ENCODE measurements around the gene DNMT3L.

DNA sequence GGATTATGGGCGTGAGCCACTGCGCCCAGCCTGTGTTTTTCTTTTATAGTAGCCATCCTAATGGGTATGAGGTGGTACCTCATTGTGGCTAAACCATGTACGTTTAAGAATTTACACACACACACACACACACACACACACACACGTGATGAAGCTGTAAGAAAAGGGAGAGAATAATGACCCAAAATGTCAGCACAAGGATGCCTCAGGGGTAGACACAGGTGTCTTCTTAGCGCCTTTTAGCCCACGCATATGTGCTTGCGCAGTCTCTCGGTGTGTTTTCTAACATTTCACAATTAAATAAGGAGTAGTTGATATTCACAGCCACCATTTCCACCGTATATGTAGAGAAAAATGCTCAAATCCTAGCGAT, 37.4 kb upstream of the DNMT3L start:
- TF ChIP-seq POLR2AphosphoS5 (IDR thresholded peaks at IDR 0.05) = no peak
- no peak for TF ChIP-seq CTCF (IDR thresholded peaks at IDR 0.05)
